CD4-positive, alpha-beta T cell (primary cell): Measurements from ENCODE around the gene DYRK1B. TPM values are rescaled to one million over a fixed set of nuclear protein-coding genes. Genes with fewer than 3 reads are reported as not detected.

ENCODE experiments used
- ATAC-seq: fragments of 200-7000 bp; cut with Tn5 transposase; one replicate; pipeline ENCODE4 v1.10.0; 2022; ENCODE audit warnings: mild to moderate bottlenecking; ENCODE audit not compliant: poor library complexity
- CTCF ChIA-PET: fragments of 350-600 bp; sonication (Branson Sonifier 250); formaldehyde crosslinking; loops from one replicate; lab custom pipeline; 2021; ENCODE audit warnings: antibody characterized with exemption, inconsistent platforms; lab: Charles Lee
- POLR2A ChIA-PET: fragments of 350-600 bp; sonication (Branson Sonifier 250); formaldehyde crosslinking; loops from one replicate; lab custom pipeline; 2021; ENCODE audit warnings: antibody characterized with exemption, inconsistent platforms; lab: Charles Lee
- DNase-seq, 14 experiments: peaks; one replicate each; pipeline ENCODE4 v3.0.0-alpha.2; 2013 to 2020; ENCODE audit warnings: mixed read lengths in 2 of 14
- H3K27ac ChIP-seq, 2 donors: one replicate each; pipeline versions ENCODE4 v1.5.1 to v1.7.0; 2013; ENCODE audit warnings: low read length in 2 of 2, low read depth in 1 of 2, mild to moderate bottlenecking in 1 of 2
- H3K27me3 ChIP-seq, 2 experiments: 1 replicate in 1 of 2; 2 replicates in 1 of 2; pipeline versions ENCODE4 v1.6.1 to v1.7.0; 2013; ENCODE audit warnings: low read length in 2 of 2, control low read depth in 1 of 2, mild to moderate bottlenecking in 1 of 2, moderate library complexity in 1 of 2; ENCODE audit not compliant: insufficient read depth in 2 of 2, control insufficient read depth in 1 of 2
- H3K36me3 ChIP-seq: one replicate; pipeline ENCODE4 v1.6.1; 2013; ENCODE audit warnings: low read length, control low read depth; ENCODE audit not compliant: insufficient read depth
- H3K4me1 ChIP-seq: one replicate; pipeline ENCODE4 v1.6.1; 2013; ENCODE audit warnings: low read length, control low read depth; ENCODE audit not compliant: insufficient read depth
- H3K4me3 ChIP-seq: one replicate; pipeline ENCODE4 v1.5.1; 2013; ENCODE audit warnings: mild to moderate bottlenecking, low read length, moderate library complexity
- H3K9me3 ChIP-seq, 2 experiments: 1 replicate in 1 of 2; 2 replicates in 1 of 2; pipeline versions ENCODE4 v1.6.1 to v1.7.0; 2013; ENCODE audit warnings: low read length in 2 of 2, mild to moderate bottlenecking in 2 of 2, control low read depth in 1 of 2, moderate library complexity in 1 of 2; ENCODE audit not compliant: control insufficient read depth in 1 of 2, insufficient read depth in 1 of 2
- H3K27ac Mint-ChIP-seq: one replicate; pipeline ENCODE4 v1.8.0; 2020; ENCODE audit warnings: mixed read lengths
- H3K27me3 Mint-ChIP-seq: one replicate; pipeline ENCODE4 v1.8.0; 2021; ENCODE audit warnings: mixed read lengths
- H3K36me3 Mint-ChIP-seq: one replicate; pipeline ENCODE4 v1.8.0; 2021; ENCODE audit warnings: low read depth, mixed read lengths
- H3K4me1 Mint-ChIP-seq: one replicate; pipeline ENCODE4 v1.8.0; 2021; ENCODE audit warnings: low read depth, mixed read lengths
- H3K4me3 Mint-ChIP-seq: one replicate; pipeline ENCODE4 v1.8.0; 2020; ENCODE audit warnings: mild to moderate bottlenecking, mixed read lengths
- H3K9me3 Mint-ChIP-seq: one replicate; pipeline ENCODE4 v1.8.0; 2020; ENCODE audit warnings: mixed read lengths
- CTCF ChIP-seq: fragments of 200-600 bp; IDR thresholded peaks from one replicate; pipeline ENCODE4 v1.8.0; 2022; ENCODE audit warnings: antibody characterized with exemption, mild to moderate bottlenecking
- intact Hi-C, 2 experiments: fragments of 100-400 bp; cut with DNase I in 1 of 2; cut with micrococcal nuclease in 1 of 2; formaldehyde crosslinking; loops; one replicate each; pipeline versions ENCODE4 v1.15.1 to v1.9.0; 2023 to 2025; cut with DNase I, micrococcal nuclease
- total RNA-seq, 174 experiments: library from RNA in 2 of 174; stranded (reverse) in 2 of 174; gene quantifications; one replicate each; pipeline ENCODE4 v1.2.3 and lab custom pipeline; 2021 to 2026

The DYRK1B gene
- total RNA-seq, 2 experiments from 2014 or later: 18.9 to 19.4 TPM

GRCh38 chr19:39845172-39845571 lies 11.2 kb upstream of the DYRK1B start:
- Mint-ChIP-seq H3K36me3 (peaks cover 23% of the 10 kb centered on the region), H3K27ac (peak overlapping the region; percentile 92), H3K27me3 (no peaks in the 10 kb centered on the region), H3K4me3 (peak overlapping the region; percentile 85), H3K9me3 (no peaks in the 10 kb centered on the region), H3K4me1 (peaks cover 57% of the 10 kb centered on the region)
- CTCF ChIA-PET: interaction anchor here (1.8 to 5.1 kb wide), 3 partner anchors 44 to 125 kb away, joined by 4 to 75 read pairs (median 11); partner anchors contain the start of gene PSMC4
- intact Hi-C loops: loop anchor here in 1 of 2 experiments (2.0 to 10.0 kb wide), 2 partner anchors 78 to 290 kb away; no protein-coding TSS in a partner anchor
- Histone ChIP-seq H3K27ac (no peak overlapping the region), H3K4me3 (peak overlapping the region; percentile 94), H3K36me3 (peaks cover 3% of the 10 kb centered on the region), H3K27me3 (no peaks in the 10 kb centered on the region), H3K9me3 (no peaks in the 10 kb centered on the region), H3K4me1 (peaks cover 44% of the 10 kb centered on the region)
- DNase-seq: no peak
- POLR2A ChIA-PET: interaction anchor here (1.5 to 2.5 kb wide), 2 partner anchors 11 to 433 kb away, joined by 3 to 44 read pairs; partner anchors contain the start of genes DYRK1B and PLEKHG2
- TF ChIP-seq CTCF: no peak
- ATAC-seq: no peak

- intact Hi-C loops: loop anchor here (1.0 to 10.0 kb wide), 3 partner anchors 51 to 289 kb away; no protein-coding TSS in a partner anchor
- DNase-seq (peak in 4 of 14 experiments; percentile 42 to 77 (median 71)), ATAC-seq (no peak)
- ChIA-PET CTCF (interaction anchor here (0.6 to 5.1 kb wide), 12 partner anchors 9 to 833 kb away, joined by 3 to 75 read pairs (median 4); partner anchors contain the start of genes DYRK1B and PSMC4), POLR2A (interaction anchor here (0.6 to 1.9 kb wide), 3 partner anchors 10 to 408 kb away, joined by 3 to 14 read pairs (median 4); partner anchors contain the start of genes DYRK1B and RPS16)
- Histone ChIP-seq H3K27ac (no peak overlapping the region), H3K27me3 (no peaks in the 10 kb centered on the region), H3K4me1 (peaks cover 44% of the 10 kb centered on the region), H3K36me3 (peaks cover 13% of the 10 kb centered on the region), H3K4me3 (no peak overlapping the region), H3K9me3 (no peaks in the 10 kb centered on the region)
- H3K4me3 Mint-ChIP-seq: peak overlapping the region; percentile 85
- peak; percentile 79 for TF ChIP-seq CTCF
- no peaks in the 10 kb centered on the region for H3K9me3 Mint-ChIP-seq
- peaks cover 62% of the 10 kb centered on the region for H3K4me1 Mint-ChIP-seq
- H3K36me3 Mint-ChIP-seq: peaks cover 32% of the 10 kb centered on the region
- H3K27ac Mint-ChIP-seq: peak overlapping the region; percentile 92
- no peaks in the 10 kb centered on the region for H3K27me3 Mint-ChIP-seq
Measured at GRCh38 chr19:39843919-39844793, 10.2 kb upstream of the DYRK1B start.

GRCh38 chr19:39842693-39843435 lies 8.9 kb upstream of the DYRK1B start:
- no peak overlapping the region for H3K4me3 ChIP-seq
- TF ChIP-seq CTCF: no peak
- no peaks in the 10 kb centered on the region for H3K27me3 ChIP-seq
- no peaks in the 10 kb centered on the region for H3K9me3 Mint-ChIP-seq
- peaks cover 24% of the 10 kb centered on the region for H3K36me3 ChIP-seq
- peaks cover 44% of the 10 kb centered on the region for H3K4me1 ChIP-seq
- peak overlapping the region; percentile 57 for H3K27ac Mint-ChIP-seq
- ATAC-seq: no peak
- no peaks in the 10 kb centered on the region for H3K9me3 ChIP-seq
- peaks cover 44% of the 10 kb centered on the region for H3K36me3 Mint-ChIP-seq
- DNase-seq: no peak
- H3K4me3 Mint-ChIP-seq: peak overlapping the region; percentile 27
- CTCF ChIA-PET: interaction anchor here (0.7 to 5.1 kb wide), 7 partner anchors 7 to 127 kb away, joined by 3 to 75 read pairs (median 4); partner anchors contain the start of genes DYRK1B and PSMC4
- H3K27ac ChIP-seq: no peak overlapping the region
- H3K27me3 Mint-ChIP-seq: no peaks in the 10 kb centered on the region
- H3K4me1 Mint-ChIP-seq: peaks cover 63% of the 10 kb centered on the region
- intact Hi-C loops: loop anchor here in 1 of 2 experiments (10.0 kb wide), 1 partner anchor 288 kb away; no protein-coding TSS in a partner anchor
- POLR2A ChIA-PET: interaction anchor here (1.9 kb wide), 1 partner anchor 9 kb away, joined by 14 read pairs; the partner anchor contains the start of gene DYRK1B
